ENCODE measurements around the gene PET117. TPM values are rescaled to one million over a fixed set of nuclear protein-coding genes. Genes with fewer than 3 reads are reported as not detected.
"Not testable (repeated sequence)": the region's sequence is repeated elsewhere in the genome, so short reads cannot be mapped to it uniquely, and the experiment has no call there.

The PET117 gene
- total and polyA plus RNA-seq, 7 donors: 13.2 to 29.4 (median 18.0) TPM

- H3K4me1 ChIP-seq: no peaks in the 10 kb centered on the region
- 36 to 46% (median 39%) methylated on average over 7 of the region's 7 CpGs for WGBS, 3 donors
- DNase-seq (no peak), ATAC-seq (no peak)
- H3K36me3 ChIP-seq (ENCODE audit: insufficient read depth in 1 of 2, low read depth in 1 of 2): no peaks in the 10 kb centered on the region
- TF ChIP-seq, protein P1, sequence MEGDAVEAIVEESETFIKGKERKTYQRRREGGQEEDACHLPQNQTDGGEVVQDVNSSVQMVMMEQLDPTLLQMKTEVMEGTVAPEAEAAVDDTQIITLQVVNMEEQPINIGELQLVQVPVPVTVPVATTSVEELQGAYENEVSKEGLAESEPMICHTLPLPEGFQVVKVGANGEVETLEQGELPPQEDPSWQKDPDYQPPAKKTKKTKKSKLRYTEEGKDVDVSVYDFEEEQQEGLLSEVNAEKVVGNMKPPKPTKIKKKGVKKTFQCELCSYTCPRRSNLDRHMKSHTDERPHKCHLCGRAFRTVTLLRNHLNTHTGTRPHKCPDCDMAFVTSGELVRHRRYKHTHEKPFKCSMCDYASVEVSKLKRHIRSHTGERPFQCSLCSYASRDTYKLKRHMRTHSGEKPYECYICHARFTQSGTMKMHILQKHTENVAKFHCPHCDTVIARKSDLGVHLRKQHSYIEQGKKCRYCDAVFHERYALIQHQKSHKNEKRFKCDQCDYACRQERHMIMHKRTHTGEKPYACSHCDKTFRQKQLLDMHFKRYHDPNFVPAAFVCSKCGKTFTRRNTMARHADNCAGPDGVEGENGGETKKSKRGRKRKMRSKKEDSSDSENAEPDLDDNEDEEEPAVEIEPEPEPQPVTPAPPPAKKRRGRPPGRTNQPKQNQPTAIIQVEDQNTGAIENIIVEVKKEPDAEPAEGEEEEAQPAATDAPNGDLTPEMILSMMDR (IDR thresholded peaks at IDR 0.05): no peak
- no peak overlapping the region for H3K27ac ChIP-seq
- intact Hi-C loops (cut with DNase I): no loop called here
- H3K27me3 ChIP-seq (ENCODE audit: insufficient read depth in 3 of 3, low read length in 2 of 3): no peaks in the 10 kb centered on the region
- no peaks in the 10 kb centered on the region for H3K9me3 ChIP-seq
- H3K4me3 ChIP-seq: no peak overlapping the region
Measured at GRCh38 chr20:18101125-18101810, 36.4 kb upstream of the PET117 start.

GRCh38 chr20:18103497-18103896 is 34.2 kb upstream of the PET117 start:
- no peak overlapping the region for H3K27ac ChIP-seq
- no peaks in the 10 kb centered on the region for H3K36me3 ChIP-seq (ENCODE audit: insufficient read depth in 1 of 2, low read depth in 1 of 2)
- TF ChIP-seq, protein P1 (IDR thresholded peaks at IDR 0.05): no peak
- H3K9me3 ChIP-seq: no peaks in the 10 kb centered on the region
- H3K4me1 ChIP-seq: no peaks in the 10 kb centered on the region
- DNase-seq: no peak
- no peak for ATAC-seq
- no peaks in the 10 kb centered on the region for H3K27me3 ChIP-seq (ENCODE audit: insufficient read depth in 3 of 3, low read length in 2 of 3)
- intact Hi-C loops (cut with DNase I): no loop called here
- H3K4me3 ChIP-seq: no peak overlapping the region
- WGBS, 3 donors: 71 to 89% (median 77%) methylated on average over 1 of the region's 1 CpG

GRCh38 chr20:18108326-18108725 is 29.3 kb upstream of the PET117 start:
- 81 to 88% (median 82%) methylated on average over 2 of the region's 2 CpGs for WGBS, 3 donors
- DNase-seq: no peak
- intact Hi-C loops (cut with DNase I): no loop called here
- Histone ChIP-seq H3K27me3 (ENCODE audit: insufficient read depth in 3 of 3, low read length in 2 of 3) (no peaks in the 10 kb centered on the region), H3K4me1 (no peaks in the 10 kb centered on the region), H3K9me3 (no peaks in the 10 kb centered on the region), H3K27ac (no peak overlapping the region), H3K4me3 (no peak overlapping the region), H3K36me3 (ENCODE audit: insufficient read depth in 1 of 2, low read depth in 1 of 2) (no peaks in the 10 kb centered on the region)
- ATAC-seq: no peak
- TF ChIP-seq, protein P1 (IDR thresholded peaks at IDR 0.05): no peak

DNA sequence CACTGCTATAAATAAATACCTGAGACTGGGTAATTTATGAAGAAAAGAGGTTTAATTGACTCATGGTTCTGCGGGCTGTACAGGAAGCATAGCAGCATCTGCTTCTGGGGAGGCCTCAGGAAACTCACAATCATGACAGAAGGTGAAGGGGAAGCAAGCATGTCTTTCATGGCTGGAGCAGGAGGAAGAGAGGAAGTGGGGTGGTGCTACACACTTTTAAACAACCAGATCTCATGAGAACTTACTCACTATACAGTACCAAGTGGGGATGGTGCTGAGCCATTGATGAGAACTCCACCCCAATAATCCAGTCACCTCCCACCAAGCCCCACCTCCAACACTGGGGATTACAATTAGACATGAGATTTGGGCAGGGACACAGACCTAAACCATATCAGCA is 9.1 kb upstream of the PET117 start:
- DNase-seq; H3K4me3 ChIP-seq; H3K4me1 ChIP-seq; H3K9me3 ChIP-seq; H3K36me3 ChIP-seq (ENCODE audit: insufficient read depth in 1 of 2, low read depth in 1 of 2); ATAC-seq; intact Hi-C loops (cut with DNase I); H3K27me3 ChIP-seq (ENCODE audit: insufficient read depth in 3 of 3, low read length in 2 of 3); H3K27ac ChIP-seq: not testable (repeated sequence)
- WGBS, 3 donors: 58 to 69% (median 66%) methylated on average over 1 of the region's 1 CpG

DNA sequence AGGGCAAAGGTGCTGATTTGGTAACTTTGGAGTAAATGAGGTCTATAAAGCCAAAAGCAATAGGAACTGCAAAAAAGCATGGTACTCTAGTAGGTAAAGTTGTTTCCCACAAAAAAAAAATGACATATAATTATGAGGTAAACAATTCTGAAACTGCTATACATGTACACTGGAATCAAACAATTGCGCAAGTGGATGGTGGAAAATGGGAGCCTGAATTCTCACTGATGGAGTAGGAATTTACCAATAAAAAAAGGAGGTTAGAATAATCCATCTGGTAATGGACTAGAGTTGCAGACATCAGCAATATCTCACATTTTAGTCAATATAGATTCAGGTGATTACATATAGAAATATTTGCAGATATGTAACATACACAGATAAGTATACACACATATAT is 5.0 kb upstream of the PET117 start:
- TF ChIP-seq, protein P1 (IDR thresholded peaks at IDR 0.05): no peak
- Histone ChIP-seq H3K27ac (no peak overlapping the region), H3K27me3 (ENCODE audit: insufficient read depth in 3 of 3, low read length in 2 of 3) (no peaks in the 10 kb centered on the region), H3K9me3 (no peaks in the 10 kb centered on the region), H3K4me3 (no peak overlapping the region), H3K36me3 (ENCODE audit: insufficient read depth in 1 of 2, low read depth in 1 of 2) (no peaks in the 10 kb centered on the region), H3K4me1 (peaks cover 4% of the 10 kb centered on the region)
- 97 to 100% (median 100%) methylated on average over 1 of the region's 1 CpG for WGBS, 3 donors
- intact Hi-C loops (cut with DNase I): no loop called here
- DNase-seq (no peak), ATAC-seq (no peak)

Data from psoas muscle (tissue), 8 donors.